C4-2B (cell line): Measurements from ENCODE around the gene GMFB.
A peak's percentile ranks its signal among the peaks of the same experiment; 100 is the strongest.

ENCODE experiments used
- H3K27ac ChIP-seq: fragments of 450-650 bp; 2 replicates; pipeline ENCODE4 v1.5.1; 2017
- ZFX ChIP-seq: fragments of 450-650 bp; IDR thresholded peaks from 2 replicates; pipeline ENCODE4 v1.6.1; 2017
- TF ChIP-seq, protein P1 (sequence below): fragments of 450-650 bp; conservative IDR thresholded peaks from 2 replicates; pipeline ENCODE4 v1.5.1; 2017; ENCODE audit warnings: mild to moderate bottlenecking

The GMFB gene

GRCh38 chr14:54503486-54503885 lies 14.7 kb upstream of the GMFB start:
- TF ChIP-seq ZFX: no peak
- TF ChIP-seq, protein P1, sequence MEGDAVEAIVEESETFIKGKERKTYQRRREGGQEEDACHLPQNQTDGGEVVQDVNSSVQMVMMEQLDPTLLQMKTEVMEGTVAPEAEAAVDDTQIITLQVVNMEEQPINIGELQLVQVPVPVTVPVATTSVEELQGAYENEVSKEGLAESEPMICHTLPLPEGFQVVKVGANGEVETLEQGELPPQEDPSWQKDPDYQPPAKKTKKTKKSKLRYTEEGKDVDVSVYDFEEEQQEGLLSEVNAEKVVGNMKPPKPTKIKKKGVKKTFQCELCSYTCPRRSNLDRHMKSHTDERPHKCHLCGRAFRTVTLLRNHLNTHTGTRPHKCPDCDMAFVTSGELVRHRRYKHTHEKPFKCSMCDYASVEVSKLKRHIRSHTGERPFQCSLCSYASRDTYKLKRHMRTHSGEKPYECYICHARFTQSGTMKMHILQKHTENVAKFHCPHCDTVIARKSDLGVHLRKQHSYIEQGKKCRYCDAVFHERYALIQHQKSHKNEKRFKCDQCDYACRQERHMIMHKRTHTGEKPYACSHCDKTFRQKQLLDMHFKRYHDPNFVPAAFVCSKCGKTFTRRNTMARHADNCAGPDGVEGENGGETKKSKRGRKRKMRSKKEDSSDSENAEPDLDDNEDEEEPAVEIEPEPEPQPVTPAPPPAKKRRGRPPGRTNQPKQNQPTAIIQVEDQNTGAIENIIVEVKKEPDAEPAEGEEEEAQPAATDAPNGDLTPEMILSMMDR: peak; percentile 60
- no peak overlapping the region for H3K27ac ChIP-seq

DNA sequence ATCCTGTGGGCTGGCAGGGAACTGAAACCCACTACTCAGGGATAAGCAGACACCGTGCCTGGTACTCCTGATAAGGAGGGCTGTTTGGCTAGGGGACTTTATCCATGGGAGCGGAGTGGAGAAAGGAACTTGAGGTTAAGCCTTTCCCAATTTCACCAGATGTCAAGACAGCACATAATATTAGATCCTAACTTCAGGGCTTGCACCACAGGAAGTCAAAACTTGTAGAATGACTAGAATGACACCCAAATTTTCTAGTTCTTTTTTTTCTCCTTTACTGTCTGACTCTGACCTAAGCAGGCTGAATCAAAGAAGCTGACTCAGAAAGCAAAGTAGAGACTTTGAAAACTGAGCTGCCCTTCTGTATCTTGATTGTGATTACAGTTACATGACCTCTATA lies 13.8 kb upstream of the GMFB start:
- no peak overlapping the region for H3K27ac ChIP-seq
- TF ChIP-seq, protein P1: no peak
- no peak for TF ChIP-seq ZFX

- no peak overlapping the region for H3K27ac ChIP-seq
- no peak for TF ChIP-seq ZFX
- TF ChIP-seq, protein P1: no peak
These were observed 12.7 kb upstream of the GMFB start for GRCh38 chr14:54501480-54501879.

DNA sequence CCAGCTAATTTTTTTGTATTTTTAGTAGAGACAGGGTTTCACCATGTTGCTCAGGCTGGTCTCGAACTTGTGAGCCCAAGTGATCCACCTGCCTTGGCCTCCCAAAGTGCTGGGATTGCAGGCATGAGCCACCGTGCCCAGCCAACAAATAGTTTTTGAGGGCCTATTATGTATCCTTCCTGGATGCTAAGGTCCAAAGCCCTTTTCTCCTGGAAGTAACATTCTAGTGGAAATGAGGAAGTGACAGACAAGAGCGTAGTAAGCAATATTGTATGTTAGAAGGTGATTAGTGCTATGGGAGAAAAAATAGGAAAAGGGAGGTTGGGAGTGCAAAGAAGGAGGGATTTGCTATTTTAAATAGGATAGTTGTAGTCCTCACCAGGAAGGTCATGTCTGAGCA lies 12.0 kb upstream of the GMFB start:
- no peak overlapping the region for H3K27ac ChIP-seq
- TF ChIP-seq, protein P1: no peak
- no peak for TF ChIP-seq ZFX

DNA sequence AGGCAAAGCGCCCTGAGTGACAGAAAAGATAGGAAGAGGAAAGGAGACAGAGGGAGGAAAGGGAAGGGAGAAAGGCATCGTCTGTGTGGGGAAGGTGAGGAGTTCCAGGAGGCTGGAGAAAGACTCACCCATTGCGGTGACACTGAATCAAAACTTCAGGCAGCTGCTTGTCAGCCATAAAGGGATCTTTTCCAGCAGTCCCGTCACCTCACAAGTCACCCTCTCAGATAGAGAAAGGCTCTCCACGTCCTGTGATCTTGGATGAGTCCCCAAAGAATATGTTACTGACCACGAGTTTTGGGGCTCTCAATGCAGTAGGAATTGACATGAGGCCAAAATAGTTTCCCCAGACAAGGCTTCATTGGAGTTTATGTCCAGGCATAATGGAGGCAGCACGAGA lies 9.8 kb upstream of the GMFB start:
- TF ChIP-seq, protein P1: no peak
- TF ChIP-seq ZFX: no peak
- no peak overlapping the region for H3K27ac ChIP-seq

- H3K27ac ChIP-seq: no peak overlapping the region
- TF ChIP-seq, protein P1: no peak
- TF ChIP-seq ZFX: no peak
These were observed 9.3 kb upstream of the GMFB start for GRCh38 chr14:54498095-54498531.

DNA sequence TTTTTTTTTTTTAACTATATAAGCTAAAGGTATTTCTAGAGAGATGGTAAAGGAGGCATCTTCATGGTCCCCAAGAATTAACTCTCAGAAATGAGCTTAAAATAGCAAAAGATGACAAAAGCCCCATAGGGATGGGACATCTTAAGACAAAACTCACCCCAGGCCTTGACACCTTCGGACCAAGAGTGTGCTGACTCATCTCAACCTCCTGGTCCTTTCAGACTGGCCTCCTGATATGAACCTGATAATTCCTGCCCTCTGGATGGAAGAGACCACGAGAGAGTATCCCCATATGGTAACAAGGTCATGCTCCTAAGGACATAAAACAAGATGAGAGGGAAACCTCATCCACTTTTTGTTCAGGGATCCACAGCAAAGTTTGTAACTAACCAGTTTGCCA lies 8.4 kb upstream of the GMFB start:
- H3K27ac ChIP-seq: no peak overlapping the region
- no peak for TF ChIP-seq ZFX
- TF ChIP-seq, protein P1: no peak
